GM12878 (cell line): ENCODE measurements around the gene TRAT1.
"Not testable (repeated sequence)": the region's sequence is repeated elsewhere in the genome, so short reads cannot be mapped to it uniquely, and the experiment has no call there.

ENCODE experiments used
- CTCF ChIP-seq, 3 experiments: IDR thresholded peaks in 2 of 3; conservative IDR thresholded peaks in 1 of 3; 2 replicates each; pipeline ENCODE4 v1.5.1; 2011; ENCODE audit warnings: low read depth in 3 of 3, low read length in 3 of 3, mild to moderate bottlenecking in 3 of 3, control low read depth in 2 of 3, moderate library complexity in 2 of 3, inconsistent platforms in 1 of 3, mixed read lengths in 1 of 3; ENCODE audit not compliant: control insufficient read depth in 2 of 3, insufficient read depth in 1 of 3; ENCODE audit errors: extremely low read depth in 1 of 3
- EED ChIP-seq: sonication (generic); IDR thresholded peaks from 2 replicates; pipeline ENCODE4 v1.6.1; 2016; ENCODE audit warnings: antibody characterized with exemption, low read depth
- NR2C1 ChIP-seq: fragments of 450-650 bp; IDR thresholded peaks from 2 replicates; pipeline ENCODE4 v1.6.1; 2017; ENCODE audit warnings: antibody characterized with exemption, mild to moderate bottlenecking, moderate library complexity
- POLR2A ChIP-seq: IDR thresholded peaks from 2 replicates; pipeline ENCODE4 v1.6.1; 2011; ENCODE audit warnings: low read depth, mild to moderate bottlenecking, low read length
- RFX5 ChIP-seq: IDR thresholded peaks from 2 replicates; pipeline ENCODE4 v1.6.1; 2011; ENCODE audit warnings: low read depth, low read length, improper control_type of control experiment
- TAF1 ChIP-seq: IDR thresholded peaks from 2 replicates; pipeline ENCODE4 v1.6.1; 2011; ENCODE audit warnings: mild to moderate bottlenecking, low read depth, low read length, borderline replicate concordance
- ZBTB11 ChIP-seq: fragments of 450-650 bp; formaldehyde crosslinking; IDR thresholded peaks from 2 replicates; pipeline ENCODE4 v1.5.0; 2022; ENCODE audit warnings: mild to moderate bottlenecking, missing genetic modification characterization

- TF ChIP-seq CTCF (IDR thresholded peaks at IDR 0.05 in 2 of 3, conservative IDR thresholded peaks at IDR 0.05 in 1 of 3; ENCODE audit: control insufficient read depth in 2 of 3, extremely low read depth in 1 of 3, insufficient read depth in 1 of 3, low read depth in 3 of 3, low read length in 3 of 3); TAF1; RFX5; NR2C1; POLR2A; ZBTB11; EED: not testable (repeated sequence)
Observed at GRCh38 chr3:108823803-108824202, 1.2 kb downstream of the TRAT1 start.
